Ishikawa (cell line): Measurements from ENCODE around the gene EEFSEC.

ENCODE experiments used
- CEBPB ChIP-seq: IDR thresholded peaks from 2 replicates; pipeline ENCODE4 v1.6.1; 2012
- CREB1 ChIP-seq: IDR thresholded peaks from 2 replicates; pipeline ENCODE4 v1.6.1; 2012; ENCODE audit warnings: low read depth
- FOXM1 ChIP-seq: IDR thresholded peaks from 2 replicates; pipeline ENCODE4 v1.6.1; 2012; ENCODE audit warnings: low read depth, borderline replicate concordance
- RAD21 ChIP-seq: IDR thresholded peaks from 2 replicates; pipeline ENCODE4 v1.6.1; 2012; ENCODE audit warnings: low read depth
- TAF1 ChIP-seq: IDR thresholded peaks from 2 replicates; pipeline ENCODE4 v1.6.1; 2012; ENCODE audit warnings: low read depth, mild to moderate bottlenecking

DNA sequence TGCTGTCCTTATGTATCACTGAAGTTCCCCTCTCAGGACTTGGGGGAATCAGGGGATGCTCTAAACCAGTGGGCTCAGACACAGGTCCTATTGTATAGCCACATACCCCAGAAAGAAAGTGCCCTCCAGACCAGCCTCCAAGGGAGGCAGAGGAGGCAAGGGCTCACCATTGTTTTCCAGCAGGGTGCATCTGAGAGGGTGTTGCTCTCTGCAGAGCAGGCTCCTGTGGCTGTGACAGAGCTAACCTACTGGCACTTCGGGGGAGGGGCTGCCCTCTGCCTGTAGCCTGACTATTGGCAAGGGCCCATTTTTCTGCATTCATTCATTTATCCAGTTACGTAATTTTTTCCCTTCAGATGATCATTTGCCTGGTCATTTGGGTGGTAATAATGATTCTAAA lies 39.9 kb downstream of the EEFSEC start:
- TF ChIP-seq FOXM1 (no peak), CEBPB (no peak), CREB1 (no peak), TAF1 (no peak), RAD21 (no peak)
